Keratinocyte (primary cell): ENCODE results near the gene HHIP. TPM values are rescaled to one million over a fixed set of nuclear protein-coding genes. Genes with fewer than 3 reads are reported as not detected.

Experiments used
- DNase-seq: peaks from one replicate; pipeline ENCODE4 v3.0.0-alpha.2; 2011; ENCODE audit warnings: low read depth, missing footprints, low spot score
- FAIRE-seq: peaks from 2 replicates; lab custom pipeline; 2011; peaks lifted over from hg19 to GRCh38; lab: Jason Lieb, UNC
- H2AFZ ChIP-seq: 2 replicates; pipeline ENCODE4 v1.6.0; 2012; ENCODE audit warnings: low read length, control low read depth, inconsistent platforms; ENCODE audit not compliant: control insufficient read depth
- H3K27ac ChIP-seq: 2 replicates; pipeline ENCODE4 v1.5.1; 2011; ENCODE audit warnings: low read length; ENCODE audit not compliant: control insufficient read depth, insufficient read depth
- H3K27me3 ChIP-seq: 3 replicates; pipeline ENCODE4 v1.6.0; 2011; ENCODE audit warnings: low read length; ENCODE audit not compliant: control insufficient read depth, insufficient read depth; ENCODE audit errors: extremely low read depth
- H3K36me3 ChIP-seq, 2 experiments: 2 replicates in 1 of 2; 3 replicates in 1 of 2; pipeline ENCODE4 v1.5.1; 2011; ENCODE audit warnings: low read length in 2 of 2, mild to moderate bottlenecking in 1 of 2; ENCODE audit not compliant: control insufficient read depth in 2 of 2, insufficient read depth in 2 of 2; ENCODE audit errors: extremely low read depth in 1 of 2
- H3K4me1 ChIP-seq: 3 replicates; pipeline ENCODE4 v1.5.1; 2011; ENCODE audit warnings: low read length; ENCODE audit not compliant: control insufficient read depth, insufficient read depth; ENCODE audit errors: extremely low read depth
- H3K4me2 ChIP-seq: 3 replicates; pipeline ENCODE4 v1.6.0; 2011; ENCODE audit warnings: low read depth, low read length; ENCODE audit not compliant: control insufficient read depth, insufficient read depth; ENCODE audit errors: extremely low read depth
- H3K4me3 ChIP-seq, 3 experiments: fragments of 200-600 bp in 1 of 3; sonication (generic) in 1 of 3; 2 replicates in 2 of 3; 3 replicates in 1 of 3; pipeline ENCODE4 v1.5.1; 2011 to 2016; ENCODE audit warnings: low read length in 3 of 3, mild to moderate bottlenecking in 3 of 3, control low read depth in 2 of 3, inconsistent platforms in 1 of 3, low read depth in 1 of 3, mixed read lengths in 1 of 3, mixed run types in 1 of 3, moderate library complexity in 1 of 3; ENCODE audit not compliant: control insufficient read depth in 2 of 3, insufficient read depth in 2 of 3; ENCODE audit errors: extremely low read depth in 1 of 3
- H3K79me2 ChIP-seq: 2 replicates; pipeline ENCODE4 v1.6.0; 2012; ENCODE audit warnings: low read length; ENCODE audit not compliant: control insufficient read depth, insufficient read depth
- H3K9ac ChIP-seq: 3 replicates; pipeline ENCODE4 v1.6.0; 2011; ENCODE audit warnings: low read length; ENCODE audit not compliant: control insufficient read depth, insufficient read depth; ENCODE audit errors: extremely low read depth
- H3K9me1 ChIP-seq: 3 replicates; pipeline ENCODE4 v1.6.0; 2011; ENCODE audit warnings: low read length; ENCODE audit not compliant: control insufficient read depth, insufficient read depth; ENCODE audit errors: extremely low read depth
- H3K9me3 ChIP-seq: 2 replicates; pipeline ENCODE4 v1.5.1; 2012; ENCODE audit warnings: low read depth, low read length; ENCODE audit not compliant: control insufficient read depth
- H4K20me1 ChIP-seq: 3 replicates; pipeline ENCODE4 v1.6.0; 2011; ENCODE audit warnings: low read length; ENCODE audit not compliant: control insufficient read depth, insufficient read depth; ENCODE audit errors: extremely low read depth
- EZH2 ChIP-seq: IDR thresholded peaks from one replicate; pipeline ENCODE4 v1.6.1; 2012; ENCODE audit warnings: inconsistent platforms, mild to moderate bottlenecking, low read length, moderate library complexity
- dilution Hi-C: fragments of 300-500 bp; cut with MboI; formaldehyde crosslinking; loops from one replicate; pipeline ENCODE4 v1.7.0; 2020; ENCODE audit warnings: low sequenced_read_pairs; ENCODE audit not compliant: extremely low pct_ligation_motif_present
- polyA plus RNA-seq, 5 experiments: library from polyadenylated mRNA; depleted of rRNA in 3 of 5; stranded (reverse) in 3 of 5; stranded (forward) in 1 of 5; unstranded in 1 of 5; fragments of >200 nt; gene quantifications; 1 replicate in 1 of 5; 2 replicates in 3 of 5; 3 replicates in 1 of 5; pipeline versions ENCODE4 v1.2.1 to v1.2.3, GENCODE V29; 2011 to 2012; ENCODE audit warnings: missing spikeins in 2 of 5, low read depth in 1 of 5, low replicate concordance in 1 of 5
- TF ChIP-seq, protein P1 (sequence below), 3 experiments: IDR thresholded peaks in 1 of 3; conservative IDR thresholded peaks in 1 of 3; optimal IDR thresholded peaks in 1 of 3; 2 replicates in 2 of 3; 3 replicates in 1 of 3; pipeline versions ENCODE3 to v1.5.1; 2011; ENCODE audit warnings: low read length in 3 of 3, mild to moderate bottlenecking in 3 of 3, moderate library complexity in 2 of 3, control low read depth in 1 of 3, inconsistent platforms in 1 of 3; ENCODE audit not compliant: insufficient read depth in 2 of 3; ENCODE audit errors: extremely low read depth in 1 of 3

The HHIP gene
- polyA plus RNA-seq, 1 donor (not counting 4 experiments of a cell fraction or from before 2014, with no cell fraction given) = 0.20 TPM

- no peaks in the 10 kb centered on the region for H3K9me1 ChIP-seq
- no peaks in the 10 kb centered on the region for H4K20me1 ChIP-seq
- no peak overlapping the region for H3K9ac ChIP-seq
- no peak for FAIRE-seq
- no peak for DNase-seq
- H3K4me3 ChIP-seq = no peak overlapping the region
- dilution Hi-C loops = no loop called here
- TF ChIP-seq, protein P1, sequence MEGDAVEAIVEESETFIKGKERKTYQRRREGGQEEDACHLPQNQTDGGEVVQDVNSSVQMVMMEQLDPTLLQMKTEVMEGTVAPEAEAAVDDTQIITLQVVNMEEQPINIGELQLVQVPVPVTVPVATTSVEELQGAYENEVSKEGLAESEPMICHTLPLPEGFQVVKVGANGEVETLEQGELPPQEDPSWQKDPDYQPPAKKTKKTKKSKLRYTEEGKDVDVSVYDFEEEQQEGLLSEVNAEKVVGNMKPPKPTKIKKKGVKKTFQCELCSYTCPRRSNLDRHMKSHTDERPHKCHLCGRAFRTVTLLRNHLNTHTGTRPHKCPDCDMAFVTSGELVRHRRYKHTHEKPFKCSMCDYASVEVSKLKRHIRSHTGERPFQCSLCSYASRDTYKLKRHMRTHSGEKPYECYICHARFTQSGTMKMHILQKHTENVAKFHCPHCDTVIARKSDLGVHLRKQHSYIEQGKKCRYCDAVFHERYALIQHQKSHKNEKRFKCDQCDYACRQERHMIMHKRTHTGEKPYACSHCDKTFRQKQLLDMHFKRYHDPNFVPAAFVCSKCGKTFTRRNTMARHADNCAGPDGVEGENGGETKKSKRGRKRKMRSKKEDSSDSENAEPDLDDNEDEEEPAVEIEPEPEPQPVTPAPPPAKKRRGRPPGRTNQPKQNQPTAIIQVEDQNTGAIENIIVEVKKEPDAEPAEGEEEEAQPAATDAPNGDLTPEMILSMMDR (optimal IDR thresholded peaks at IDR 0.05 in 1 of 3, IDR thresholded peaks at IDR 0.05 in 1 of 3, conservative IDR thresholded peaks at IDR 0.05 in 1 of 3; ENCODE audit: extremely low read depth in 1 of 3, insufficient read depth in 2 of 3, low read length in 3 of 3) = no peak
- no peak for TF ChIP-seq EZH2
- no peak overlapping the region for H3K4me2 ChIP-seq
- no peaks in the 10 kb centered on the region for H3K9me3 ChIP-seq
- H3K36me3 ChIP-seq = no peaks in the 10 kb centered on the region
- H2AFZ ChIP-seq = no peak overlapping the region
- no peaks in the 10 kb centered on the region for H3K79me2 ChIP-seq
- H3K27me3 ChIP-seq = no peaks in the 10 kb centered on the region
- H3K4me1 ChIP-seq = peaks cover 6% of the 10 kb centered on the region
- no peak overlapping the region for H3K27ac ChIP-seq
Observed at GRCh38 chr4:144739511-144740033, 93.6 kb downstream of the HHIP start.

DNA sequence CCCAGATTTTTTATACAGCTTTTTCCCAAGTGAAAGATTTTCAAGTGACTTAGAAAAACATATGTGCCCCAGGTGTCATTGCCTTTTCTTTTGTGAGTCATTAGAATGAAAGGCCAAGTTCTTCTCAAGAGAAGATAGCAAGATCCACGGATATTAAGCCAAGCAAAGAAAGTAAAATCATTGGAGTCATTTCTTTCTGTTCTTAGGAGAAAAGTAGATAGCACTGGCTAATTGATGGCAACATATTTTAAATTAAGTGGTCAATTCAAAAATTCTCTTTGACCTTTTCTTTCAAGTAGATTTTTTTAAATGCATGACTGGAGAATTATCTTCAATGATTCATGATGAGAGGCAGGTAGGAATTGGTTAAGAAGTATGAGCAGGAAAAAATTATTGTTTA, 94.4 kb downstream of the HHIP start:
- FAIRE-seq (no peak), DNase-seq (no peak)
- Histone ChIP-seq H3K9me1 (no peaks in the 10 kb centered on the region), H3K9me3 (no peaks in the 10 kb centered on the region), H3K4me2 (no peak overlapping the region), H3K4me1 (no peaks in the 10 kb centered on the region), H3K9ac (no peak overlapping the region), H4K20me1 (no peaks in the 10 kb centered on the region), H3K79me2 (no peaks in the 10 kb centered on the region), H2AFZ (no peak overlapping the region), H3K36me3 (no peaks in the 10 kb centered on the region), H3K27me3 (no peaks in the 10 kb centered on the region), H3K4me3 (no peak overlapping the region), H3K27ac (no peak overlapping the region)
- dilution Hi-C loops = no loop called here
- TF ChIP-seq, protein P1 (optimal IDR thresholded peaks at IDR 0.05 in 1 of 3, IDR thresholded peaks at IDR 0.05 in 1 of 3, conservative IDR thresholded peaks at IDR 0.05 in 1 of 3; ENCODE audit: extremely low read depth in 1 of 3, insufficient read depth in 2 of 3, low read length in 3 of 3) = no peak
- TF ChIP-seq EZH2 = no peak
